ACC112 (cell line): Measurements from ENCODE around the gene NTN4.

Source experiments
- H2AFZ ChIP-seq: fragments of 200-600 bp; sonication (generic); one replicate; pipeline ENCODE4 v1.6.0; 2017; ENCODE audit warnings: antibody characterized with exemption, low read length; ENCODE audit not compliant: unreplicated experiment
- H3K27ac ChIP-seq: fragments of 200-600 bp; sonication (generic); 2 replicates; pipeline ENCODE4 v1.5.1; 2014; ENCODE audit warnings: low read depth, mild to moderate bottlenecking, antibody characterized with exemption, low read length, moderate library complexity
- H3K27me3 ChIP-seq: fragments of 200-600 bp; sonication (generic); 2 replicates; pipeline ENCODE4 v1.6.1; 2014; ENCODE audit warnings: mild to moderate bottlenecking, antibody characterized with exemption, low read length, moderate library complexity, mixed read lengths; ENCODE audit not compliant: insufficient read depth
- H3K36me3 ChIP-seq: fragments of 200-600 bp; sonication (generic); 2 replicates; pipeline ENCODE4 v1.6.1; 2016; ENCODE audit warnings: mild to moderate bottlenecking, antibody characterized with exemption, low read length, moderate library complexity, mixed read lengths; ENCODE audit not compliant: insufficient read depth
- H3K4me1 ChIP-seq: fragments of 200-600 bp; sonication (generic); one replicate; pipeline ENCODE4 v1.6.1; 2016; ENCODE audit warnings: low read length, mixed read lengths; ENCODE audit not compliant: insufficient read depth, unreplicated experiment, control insufficient read depth
- H3K4me3 ChIP-seq: fragments of 200-600 bp; sonication (generic); 2 replicates; pipeline ENCODE4 v1.5.1; 2014; ENCODE audit warnings: mild to moderate bottlenecking, low read depth, low read length
- H3K79me2 ChIP-seq: fragments of 200-600 bp; sonication (generic); one replicate; pipeline ENCODE4 v1.6.0; 2016; ENCODE audit warnings: low read length; ENCODE audit not compliant: control insufficient read depth, unreplicated experiment, insufficient read depth

NTN4 gene

GRCh38 chr12:95637471-95638155 lies 153.0 kb downstream of the NTN4 start:
- peak overlapping the region; percentile 81 for H3K27ac ChIP-seq
- H3K27me3 ChIP-seq, result no peaks in the 10 kb centered on the region
- H3K4me3 ChIP-seq, result no peak overlapping the region
- H2AFZ ChIP-seq, result no peak overlapping the region
- H3K79me2 ChIP-seq, result no peaks in the 10 kb centered on the region
- peaks cover 23% of the 10 kb centered on the region for H3K4me1 ChIP-seq
- H3K36me3 ChIP-seq, result no peaks in the 10 kb centered on the region

GRCh38 chr12:95637010-95637409 lies 153.6 kb downstream of the NTN4 start:
- H3K4me1 ChIP-seq, result peaks cover 23% of the 10 kb centered on the region
- no peak overlapping the region for H2AFZ ChIP-seq
- H3K79me2 ChIP-seq, result no peaks in the 10 kb centered on the region
- no peak overlapping the region for H3K4me3 ChIP-seq
- no peaks in the 10 kb centered on the region for H3K36me3 ChIP-seq
- H3K27me3 ChIP-seq, result no peaks in the 10 kb centered on the region
- H3K27ac ChIP-seq, result peak overlapping the region; percentile 60

DNA sequence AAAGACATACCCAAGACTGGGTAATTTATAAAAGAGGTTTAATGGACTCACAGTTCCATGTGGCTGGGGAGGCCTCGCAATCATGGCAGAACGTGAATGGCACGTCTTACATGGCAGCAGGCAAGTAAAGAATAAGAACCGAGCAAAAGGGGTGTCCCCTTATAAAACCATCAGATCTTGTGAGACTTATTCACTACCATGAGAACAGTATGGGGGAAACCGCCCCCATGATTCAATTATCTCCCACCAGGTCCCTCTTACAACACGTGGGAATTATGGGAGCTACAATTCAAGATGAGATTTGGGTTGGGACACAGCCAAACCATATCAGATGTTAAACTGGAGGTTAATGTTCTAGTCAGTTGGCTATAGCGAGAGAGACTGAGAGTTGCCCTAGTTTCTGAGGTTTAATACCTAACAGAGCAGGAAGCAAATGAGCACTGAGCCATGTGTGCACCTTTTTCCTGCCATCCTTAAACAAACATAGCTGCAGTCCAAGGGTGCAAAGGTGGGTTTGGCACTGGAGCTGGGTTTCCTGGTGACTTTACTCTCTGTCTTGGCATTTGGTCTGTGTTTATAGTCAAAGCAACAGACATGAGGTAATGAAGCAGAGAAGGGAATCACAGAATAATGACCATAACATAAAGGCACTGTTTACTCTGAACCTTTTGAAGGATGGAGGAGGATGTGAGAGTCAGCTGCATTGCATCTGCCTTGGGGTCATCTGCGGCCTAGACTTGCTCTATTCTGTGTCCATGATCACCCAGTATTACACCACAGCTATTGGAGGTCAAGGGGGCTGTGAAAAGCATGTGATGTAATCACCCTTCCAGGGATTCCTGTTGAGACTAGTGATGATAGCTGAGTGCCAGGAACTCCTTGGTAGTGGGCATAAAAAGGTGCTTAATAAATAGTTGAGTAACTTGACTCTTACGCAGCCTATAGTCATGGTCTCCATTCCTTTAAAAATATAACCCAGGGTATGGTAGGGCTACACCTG lies 155.6 kb downstream of the NTN4 start:
- Histone ChIP-seq H3K4me1 (peaks cover 23% of the 10 kb centered on the region), H3K79me2 (no peaks in the 10 kb centered on the region), H3K36me3 (no peaks in the 10 kb centered on the region), H2AFZ (no peak overlapping the region), H3K27ac (no peak overlapping the region), H3K27me3 (no peaks in the 10 kb centered on the region), H3K4me3 (no peak overlapping the region)

- Histone ChIP-seq H3K79me2 (no peaks in the 10 kb centered on the region), H3K36me3 (no peaks in the 10 kb centered on the region), H2AFZ (peak overlapping the region; percentile 20), H3K4me1 (peaks cover 23% of the 10 kb centered on the region), H3K27ac (peak overlapping the region; percentile 66), H3K4me3 (no peak overlapping the region), H3K27me3 (no peaks in the 10 kb centered on the region)
Measured at GRCh38 chr12:95633732-95634465, 156.7 kb downstream of the NTN4 start.

DNA sequence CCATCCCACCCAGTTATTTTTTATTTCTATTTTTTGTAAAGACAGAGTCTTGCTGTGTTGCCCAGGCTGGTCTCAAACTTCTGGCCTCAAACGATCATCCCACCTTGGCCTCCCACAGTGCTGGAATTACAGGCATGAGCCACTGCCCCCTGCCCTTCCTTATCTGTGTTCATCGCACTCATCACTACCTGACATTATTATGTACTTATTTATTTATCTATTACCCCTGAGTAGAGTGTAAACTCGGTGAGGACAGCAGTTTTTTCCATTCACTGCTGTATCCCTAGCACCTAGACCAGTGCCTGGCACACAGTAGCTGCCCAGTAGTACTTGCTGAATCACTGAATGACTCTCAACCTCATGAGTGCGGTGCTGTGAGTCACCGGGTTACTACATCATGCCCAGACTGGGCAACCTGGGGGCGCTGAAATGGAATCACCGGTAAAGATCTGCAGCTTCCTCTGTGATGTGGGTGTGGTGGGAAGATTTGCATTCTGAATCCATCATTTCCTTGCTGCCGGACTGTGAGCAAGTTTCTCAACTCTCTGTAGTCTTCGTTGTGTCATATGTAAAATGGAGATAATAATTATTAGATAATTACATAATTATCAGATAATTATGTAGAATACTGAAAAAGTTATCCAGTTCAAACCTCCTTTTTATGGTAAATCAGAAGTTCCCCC lies 157.4 kb downstream of the NTN4 start:
- no peaks in the 10 kb centered on the region for H3K79me2 ChIP-seq
- peaks cover 22% of the 10 kb centered on the region for H3K4me1 ChIP-seq
- H3K27ac ChIP-seq, result peak overlapping the region; percentile 66
- H3K27me3 ChIP-seq, result no peaks in the 10 kb centered on the region
- no peak overlapping the region for H2AFZ ChIP-seq
- no peaks in the 10 kb centered on the region for H3K36me3 ChIP-seq
- H3K4me3 ChIP-seq, result no peak overlapping the region

GRCh38 chr12:95630496-95630895 lies 160.1 kb downstream of the NTN4 start:
- Histone ChIP-seq H3K79me2 (no peaks in the 10 kb centered on the region), H3K4me3 (no peak overlapping the region), H3K4me1 (peaks cover 10% of the 10 kb centered on the region), H2AFZ (no peak overlapping the region), H3K27me3 (no peaks in the 10 kb centered on the region), H3K27ac (no peak overlapping the region), H3K36me3 (no peaks in the 10 kb centered on the region)

DNA sequence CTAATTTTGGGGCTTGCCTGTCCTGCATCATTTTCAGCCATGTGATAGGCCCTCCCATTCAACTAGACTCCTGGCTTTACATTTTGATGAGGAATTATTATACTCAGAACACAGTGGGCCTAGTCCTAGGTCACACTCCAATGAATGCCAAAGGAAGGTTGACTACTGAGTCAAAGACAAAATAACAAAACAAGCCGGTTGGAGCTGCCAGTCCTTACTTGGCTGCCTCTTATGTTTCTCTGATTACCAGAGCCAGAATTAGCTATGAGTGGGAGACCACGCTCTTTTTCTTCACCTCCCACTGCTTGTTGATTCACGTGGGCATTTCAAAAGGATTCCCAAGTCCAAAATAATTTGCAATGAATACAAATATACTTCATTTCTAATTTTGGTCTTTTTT lies 161.2 kb downstream of the NTN4 start:
- Histone ChIP-seq H3K36me3 (no peaks in the 10 kb centered on the region), H3K27ac (no peak overlapping the region), H3K4me3 (no peak overlapping the region), H3K4me1 (peaks cover 6% of the 10 kb centered on the region), H3K79me2 (no peaks in the 10 kb centered on the region), H3K27me3 (no peaks in the 10 kb centered on the region), H2AFZ (no peak overlapping the region)

DNA sequence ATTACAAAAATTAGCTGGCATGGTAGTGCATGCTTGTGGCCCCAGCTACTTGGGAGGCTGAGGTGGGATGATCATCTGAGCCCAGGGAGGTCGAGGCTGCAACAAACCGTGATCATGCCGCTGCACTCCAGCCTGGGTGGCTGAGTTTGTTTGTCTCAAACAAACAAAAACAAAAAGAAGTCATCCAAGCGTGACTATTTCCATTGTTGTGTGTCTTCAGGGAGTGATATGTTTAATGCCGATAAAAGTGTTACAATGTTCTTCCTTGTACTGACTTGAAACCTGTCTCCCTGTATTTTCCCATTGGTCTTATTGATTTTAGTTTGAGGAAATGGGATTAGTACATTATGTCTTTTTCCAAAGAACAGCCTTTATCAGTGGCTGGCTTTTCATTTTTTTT lies 163.7 kb downstream of the NTN4 start:
- Histone ChIP-seq H3K79me2 (no peaks in the 10 kb centered on the region), H3K4me1 (no peaks in the 10 kb centered on the region), H2AFZ (no peak overlapping the region), H3K4me3 (no peak overlapping the region), H3K27ac (no peak overlapping the region), H3K36me3 (no peaks in the 10 kb centered on the region), H3K27me3 (no peaks in the 10 kb centered on the region)

DNA sequence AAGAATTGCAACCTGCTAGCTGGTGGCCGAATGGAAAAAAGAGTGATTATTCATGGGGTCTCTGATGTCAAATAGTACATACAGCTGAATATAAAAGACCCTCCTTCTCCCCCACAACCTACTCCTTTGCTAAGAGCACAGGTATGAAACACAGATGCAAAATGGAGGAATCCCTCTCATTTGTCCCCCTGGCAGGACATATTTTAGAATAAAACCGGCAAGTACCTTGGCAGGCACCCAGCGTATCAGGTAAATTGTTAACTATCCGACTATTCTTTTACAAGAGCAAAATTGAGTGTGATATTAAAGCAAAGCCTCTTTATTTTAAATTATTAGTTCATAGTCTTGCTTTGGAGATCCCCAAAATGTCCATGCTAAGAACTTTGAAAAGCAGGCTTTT lies 165.6 kb downstream of the NTN4 start:
- H3K4me3 ChIP-seq, result no peak overlapping the region
- H2AFZ ChIP-seq, result no peak overlapping the region
- H3K4me1 ChIP-seq, result no peaks in the 10 kb centered on the region
- H3K27ac ChIP-seq, result no peak overlapping the region
- H3K36me3 ChIP-seq, result no peaks in the 10 kb centered on the region
- no peaks in the 10 kb centered on the region for H3K79me2 ChIP-seq
- no peaks in the 10 kb centered on the region for H3K27me3 ChIP-seq

DNA sequence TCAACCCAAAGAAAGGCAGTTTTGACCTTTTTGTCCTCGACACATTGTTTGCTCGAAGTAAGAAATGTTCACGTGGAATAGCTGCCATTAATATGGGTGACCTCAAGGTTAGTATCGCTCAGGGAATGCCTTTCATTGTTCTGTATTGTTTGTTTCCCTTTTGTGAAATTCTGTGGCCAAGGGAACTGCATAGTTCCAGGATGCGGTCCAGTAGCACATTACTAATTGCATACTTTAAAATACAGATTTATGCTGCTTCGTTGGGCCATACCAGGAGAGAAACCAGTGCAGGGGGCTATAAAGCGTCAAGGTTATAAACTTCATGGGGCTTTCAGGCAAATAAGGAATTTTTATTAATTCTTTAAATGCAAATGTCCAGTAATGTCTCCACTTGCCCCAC lies 166.0 kb downstream of the NTN4 start:
- no peak overlapping the region for H2AFZ ChIP-seq
- H3K27ac ChIP-seq, result no peak overlapping the region
- no peaks in the 10 kb centered on the region for H3K27me3 ChIP-seq

More for the DNA sequence above, 166.0 kb downstream of the NTN4 start:
- no peaks in the 10 kb centered on the region for H3K4me1 ChIP-seq
- no peaks in the 10 kb centered on the region for H3K79me2 ChIP-seq
- no peaks in the 10 kb centered on the region for H3K36me3 ChIP-seq
- H3K4me3 ChIP-seq, result no peak overlapping the region
